T-helper 2 cell treated with Interferon-gamma antibody and Interleukin-4, amounts not matched to agents 5 μg/mL and 100 μg/mL, for 36 hours (primary cell): ENCODE data around the gene TEX54.

ENCODE experiments used
- DNase-seq: peaks from one replicate; pipeline ENCODE4 v3.0.0; 2021; ENCODE audit warnings: low spot score
- H3K27ac Mint-ChIP-seq: one replicate; pipeline ENCODE4 v1.8.0; 2021; ENCODE audit warnings: mild to moderate bottlenecking, mixed read lengths
- H3K27me3 Mint-ChIP-seq: one replicate; pipeline ENCODE4 v1.8.0; 2021; ENCODE audit warnings: low read depth, mixed read lengths
- H3K36me3 Mint-ChIP-seq: one replicate; pipeline ENCODE4 v1.8.0; 2021; ENCODE audit warnings: low read depth, mixed read lengths
- H3K4me1 Mint-ChIP-seq: one replicate; pipeline ENCODE4 v1.8.0; 2021; ENCODE audit warnings: low read depth, mixed read lengths
- H3K4me3 Mint-ChIP-seq: one replicate; pipeline ENCODE4 v1.8.0; 2022; ENCODE audit warnings: mild to moderate bottlenecking, moderate library complexity, mixed read lengths
- H3K9me3 Mint-ChIP-seq: one replicate; pipeline ENCODE4 v1.8.0; 2021; ENCODE audit warnings: mixed read lengths

TEX54 gene

DNA sequence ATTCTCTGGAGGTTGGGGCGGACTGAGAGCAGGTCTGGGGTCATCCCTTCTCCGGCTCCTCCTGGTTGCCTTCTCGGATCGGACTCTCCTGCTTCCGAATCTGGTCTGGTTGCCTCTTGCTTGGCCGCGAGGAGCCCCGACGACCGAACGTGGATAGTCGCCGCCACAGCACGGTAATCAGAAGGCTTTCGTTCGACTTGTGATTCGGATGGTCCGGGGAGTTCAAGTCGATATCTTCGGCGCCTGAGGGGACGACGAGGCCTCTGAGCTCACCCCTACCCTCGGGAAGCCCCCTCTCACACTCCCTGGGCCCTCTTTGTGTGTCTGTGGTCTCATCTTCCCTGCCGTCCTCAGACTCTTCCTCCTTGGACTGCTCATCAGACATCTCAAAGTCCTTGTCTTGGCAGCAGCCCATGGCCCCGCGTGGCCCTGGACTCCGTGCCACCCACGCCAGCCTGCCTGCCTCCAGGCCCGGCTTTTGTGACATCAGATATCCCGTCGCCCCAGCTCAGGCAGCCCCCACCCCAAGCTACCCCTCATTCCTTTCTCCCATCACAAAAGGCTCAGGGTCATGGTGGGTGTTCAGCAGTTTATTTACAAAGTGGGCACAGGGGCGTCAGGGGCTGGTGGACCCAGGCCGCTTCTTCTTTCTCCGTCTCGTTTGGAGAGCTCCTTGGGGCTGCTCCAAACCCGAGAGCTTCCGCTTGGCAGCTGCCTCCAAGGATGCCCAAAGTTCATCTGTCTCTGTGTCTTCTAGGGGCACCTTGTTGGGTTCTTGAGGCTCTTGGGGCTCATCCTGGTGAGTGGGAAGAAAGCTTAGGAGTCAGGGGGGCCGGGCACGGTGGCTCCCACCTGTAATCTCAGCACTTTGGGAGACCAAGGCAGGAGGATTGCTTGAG is at the start of gene TEX54:
TEX54 (minus strand) TSS at position 506 of the 899 bp plus-strand sequence.
- Mint-ChIP-seq H3K4me1 (peaks cover 23% of the 10 kb centered on the region), H3K9me3 (no peaks in the 10 kb centered on the region), H3K36me3 (peaks cover 34% of the 10 kb centered on the region), H3K27ac (peak within 1 kb of the TSS; percentile 99), H3K4me3 (peak within 1 kb of the TSS; percentile 91), H3K27me3 (no peaks in the 10 kb centered on the region)
- DNase-seq = no peak

DNA sequence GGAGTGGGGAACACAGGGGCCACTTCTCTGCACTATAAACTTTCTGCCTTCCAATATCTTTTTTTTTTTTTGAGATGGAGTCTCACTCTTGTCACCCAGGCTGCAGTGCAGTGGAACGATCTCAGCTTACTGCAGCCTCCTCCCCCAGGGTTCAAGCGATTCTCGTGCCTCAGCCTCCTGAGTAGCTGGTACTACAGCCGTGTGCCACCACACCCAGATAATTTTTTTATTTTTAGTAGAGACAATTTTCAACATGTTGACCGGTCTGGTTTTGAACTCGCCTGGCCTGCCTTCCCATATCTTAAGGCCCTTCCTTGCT is 49.7 kb upstream of the TEX54 start:
- H3K36me3 Mint-ChIP-seq = peaks cover 59% of the 10 kb centered on the region
- no peaks in the 10 kb centered on the region for H3K27me3 Mint-ChIP-seq
- H3K9me3 Mint-ChIP-seq = no peaks in the 10 kb centered on the region
- H3K4me1 Mint-ChIP-seq = peaks cover 53% of the 10 kb centered on the region
- no peak for DNase-seq
- H3K27ac Mint-ChIP-seq = peak overlapping the region; percentile 100
- peak overlapping the region; percentile 95 for H3K4me3 Mint-ChIP-seq

DNA sequence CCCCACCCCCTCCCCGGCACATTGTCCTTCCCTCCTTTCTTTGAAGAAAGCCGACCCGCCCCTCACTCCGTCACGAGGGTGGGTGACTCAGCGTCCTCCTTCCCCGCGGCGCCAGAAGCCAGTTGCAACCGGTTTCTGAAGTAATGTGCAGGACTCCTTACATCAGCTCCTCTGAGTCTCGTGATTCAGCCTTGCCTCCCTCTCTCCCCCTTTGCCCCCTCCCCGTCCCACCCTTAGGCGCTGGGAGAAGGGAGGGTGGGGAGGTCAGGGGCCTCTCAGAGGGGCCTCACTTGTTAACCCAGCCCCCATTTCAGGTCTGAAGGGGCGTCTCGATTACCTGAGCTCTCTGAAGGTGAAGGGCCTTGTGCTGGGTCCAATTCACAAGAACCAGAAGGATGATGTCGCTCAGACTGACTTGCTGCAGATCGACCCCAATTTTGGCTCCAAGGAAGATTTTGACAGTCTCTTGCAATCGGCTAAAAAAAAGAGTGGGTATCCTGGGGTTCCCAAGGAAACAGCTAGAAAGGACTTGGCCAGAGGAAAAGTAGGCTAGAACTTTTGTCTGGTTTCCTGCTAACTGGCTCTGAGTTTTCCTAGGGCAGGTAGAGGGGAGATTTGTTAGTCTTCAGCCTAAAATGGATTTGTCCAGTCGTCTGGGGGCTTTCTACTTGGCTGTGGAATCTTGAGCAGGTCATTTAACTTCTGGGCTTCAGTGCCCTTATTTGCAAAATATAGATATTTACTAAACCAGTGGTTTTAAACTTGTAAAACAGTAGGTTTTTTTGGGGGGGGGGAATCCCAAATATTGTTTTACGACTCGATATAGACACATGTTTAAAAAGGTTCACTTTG is 49.2 kb upstream of the TEX54 start:
- Mint-ChIP-seq H3K4me1 (peaks cover 50% of the 10 kb centered on the region), H3K27ac (peak overlapping the region; percentile 100), H3K36me3 (peaks cover 58% of the 10 kb centered on the region), H3K9me3 (no peaks in the 10 kb centered on the region), H3K27me3 (no peaks in the 10 kb centered on the region), H3K4me3 (peak overlapping the region; percentile 95)
- peak; percentile 93 for DNase-seq

DNA sequence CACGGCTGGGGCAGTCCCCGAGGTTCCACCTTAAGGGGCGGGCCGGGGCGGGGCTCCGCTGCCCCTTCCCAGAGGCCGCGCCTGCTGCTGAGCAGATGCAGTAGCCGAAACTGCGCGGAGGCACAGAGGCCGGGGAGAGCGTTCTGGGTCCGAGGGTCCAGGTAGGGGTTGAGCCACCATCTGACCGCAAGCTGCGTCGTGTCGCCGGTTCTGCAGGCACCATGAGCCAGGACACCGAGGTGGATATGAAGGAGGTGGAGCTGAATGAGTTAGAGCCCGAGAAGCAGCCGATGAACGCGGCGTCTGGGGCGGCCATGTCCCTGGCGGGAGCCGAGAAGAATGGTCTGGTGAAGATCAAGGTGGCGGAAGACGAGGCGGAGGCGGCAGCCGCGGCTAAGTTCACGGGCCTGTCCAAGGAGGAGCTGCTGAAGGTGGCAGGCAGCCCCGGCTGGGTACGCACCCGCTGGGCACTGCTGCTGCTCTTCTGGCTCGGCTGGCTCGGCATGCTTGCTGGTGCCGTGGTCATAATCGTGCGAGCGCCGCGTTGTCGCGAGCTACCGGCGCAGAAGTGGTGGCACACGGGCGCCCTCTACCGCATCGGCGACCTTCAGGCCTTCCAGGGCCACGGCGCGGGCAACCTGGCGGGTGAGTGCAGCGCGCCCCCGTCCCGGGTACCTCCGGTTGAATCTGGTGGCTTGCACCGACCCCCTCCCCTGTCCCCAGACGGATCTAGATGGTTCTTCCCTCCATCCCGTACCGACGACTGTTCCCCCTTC is 48.4 kb upstream of the TEX54 start, which contains the start of gene SLC3A2:
SLC3A2 (plus strand) TSS at position 94 of the 776 bp plus-strand sequence; CDS start at position 222, 128 bp downstream.
- DNase-seq = peak; percentile 88
- Mint-ChIP-seq H3K4me3 (peak within 1 kb of the TSS; percentile 95), H3K27ac (peak within 1 kb of the TSS; percentile 100), H3K36me3 (peaks cover 52% of the 10 kb centered on the region), H3K27me3 (no peaks in the 10 kb centered on the region), H3K9me3 (no peaks in the 10 kb centered on the region), H3K4me1 (peaks cover 49% of the 10 kb centered on the region)

DNA sequence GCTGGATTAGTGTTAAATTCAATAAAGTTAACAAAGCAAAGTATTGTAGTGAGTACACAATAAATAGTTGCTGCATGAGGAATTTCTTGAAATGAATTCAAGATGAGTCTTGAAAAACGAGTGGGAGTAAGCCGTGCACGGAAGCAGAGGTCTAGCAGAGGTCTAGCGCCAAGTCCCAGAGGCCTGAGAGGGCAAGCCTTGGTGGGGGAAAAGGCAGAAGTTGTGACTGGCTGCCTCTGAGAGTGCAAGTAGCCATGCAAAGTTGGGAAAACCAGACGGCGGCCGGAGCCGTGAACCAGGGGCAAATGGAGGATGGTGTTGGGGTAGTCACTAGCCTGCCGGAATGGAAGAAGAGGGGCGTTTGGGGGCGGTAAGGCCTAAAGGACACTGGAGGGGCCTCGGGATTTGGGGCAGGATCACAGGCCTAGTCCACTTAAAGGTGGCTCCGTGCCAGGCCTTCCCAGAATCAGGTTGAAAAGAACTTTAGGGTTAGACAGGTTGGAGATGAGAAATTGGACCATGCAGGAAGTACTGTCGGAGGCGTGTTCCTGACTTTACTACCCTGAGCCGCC is 47.7 kb upstream of the TEX54 start:
- Mint-ChIP-seq H3K4me3 (peak overlapping the region; percentile 95), H3K27me3 (no peaks in the 10 kb centered on the region), H3K4me1 (peaks cover 44% of the 10 kb centered on the region), H3K27ac (peak overlapping the region; percentile 100), H3K9me3 (no peaks in the 10 kb centered on the region), H3K36me3 (peaks cover 45% of the 10 kb centered on the region)
- DNase-seq = peak; percentile 63

DNA sequence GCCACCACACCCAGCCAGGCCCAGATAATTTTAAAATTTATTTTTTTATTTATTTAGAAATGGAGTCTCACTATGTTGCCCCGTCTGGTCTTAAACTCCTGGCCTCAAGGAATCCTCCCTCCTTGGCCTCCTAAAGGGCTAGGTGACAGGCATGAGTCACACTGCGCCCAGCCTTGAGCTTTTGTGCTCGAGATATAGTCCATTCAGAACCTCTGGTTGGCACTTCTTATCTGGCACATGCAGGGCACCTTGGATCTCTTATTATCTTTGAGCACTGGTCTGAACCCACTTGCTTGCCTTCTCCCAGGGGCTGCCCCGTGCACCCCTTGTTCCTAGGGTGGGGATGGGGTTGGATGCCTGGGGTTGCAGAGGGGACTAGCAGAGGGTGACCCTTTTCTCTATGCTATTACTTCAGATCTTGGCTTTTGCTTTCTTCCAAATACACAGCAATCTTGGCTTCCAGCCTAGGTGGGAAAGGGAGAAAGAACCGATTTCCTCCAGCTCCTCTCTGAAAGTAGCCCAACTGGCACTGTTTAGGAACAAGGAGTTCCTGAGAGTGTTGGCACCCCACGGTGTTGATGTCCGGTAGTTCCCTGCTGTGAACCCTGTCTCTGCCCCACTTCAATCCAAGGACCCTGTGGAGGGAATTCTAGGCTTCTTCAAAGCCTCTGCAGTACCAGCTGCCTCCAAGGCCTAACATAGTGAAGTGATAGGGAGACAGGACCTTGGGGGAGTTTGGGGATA is 46.8 kb upstream of the TEX54 start:
- peak overlapping the region; percentile 68 for H3K27ac Mint-ChIP-seq
- DNase-seq = no peak
- H3K9me3 Mint-ChIP-seq = no peaks in the 10 kb centered on the region
- H3K36me3 Mint-ChIP-seq = peaks cover 38% of the 10 kb centered on the region
- H3K4me3 Mint-ChIP-seq = peak overlapping the region; percentile 95
- peaks cover 40% of the 10 kb centered on the region for H3K4me1 Mint-ChIP-seq
- H3K27me3 Mint-ChIP-seq = no peaks in the 10 kb centered on the region

DNA sequence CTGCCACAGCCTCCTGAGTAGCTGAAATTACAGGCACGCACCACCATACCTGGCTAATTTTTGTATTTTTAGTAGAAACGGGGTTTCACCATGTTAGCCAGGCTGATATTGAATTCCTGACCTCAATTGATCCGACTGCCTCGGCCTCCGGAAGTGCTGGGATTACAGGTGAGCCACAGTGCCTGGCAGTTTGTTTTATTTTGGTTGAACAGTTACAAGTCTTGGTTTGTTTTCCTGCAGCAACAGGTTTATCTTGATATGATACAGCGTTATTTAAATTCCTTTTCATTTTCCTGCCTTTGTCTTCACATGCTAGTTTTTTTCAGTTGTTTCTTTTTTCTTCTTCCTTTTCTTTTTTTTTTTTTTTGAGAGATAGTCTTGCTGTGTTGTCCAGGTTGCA is 44.1 kb upstream of the TEX54 start:
- Mint-ChIP-seq H3K27ac (no peak overlapping the region), H3K4me1 (peaks cover 16% of the 10 kb centered on the region), H3K9me3 (no peaks in the 10 kb centered on the region), H3K4me3 (no peak overlapping the region), H3K36me3 (peaks cover 14% of the 10 kb centered on the region), H3K27me3 (no peaks in the 10 kb centered on the region)
- no peak for DNase-seq

DNA sequence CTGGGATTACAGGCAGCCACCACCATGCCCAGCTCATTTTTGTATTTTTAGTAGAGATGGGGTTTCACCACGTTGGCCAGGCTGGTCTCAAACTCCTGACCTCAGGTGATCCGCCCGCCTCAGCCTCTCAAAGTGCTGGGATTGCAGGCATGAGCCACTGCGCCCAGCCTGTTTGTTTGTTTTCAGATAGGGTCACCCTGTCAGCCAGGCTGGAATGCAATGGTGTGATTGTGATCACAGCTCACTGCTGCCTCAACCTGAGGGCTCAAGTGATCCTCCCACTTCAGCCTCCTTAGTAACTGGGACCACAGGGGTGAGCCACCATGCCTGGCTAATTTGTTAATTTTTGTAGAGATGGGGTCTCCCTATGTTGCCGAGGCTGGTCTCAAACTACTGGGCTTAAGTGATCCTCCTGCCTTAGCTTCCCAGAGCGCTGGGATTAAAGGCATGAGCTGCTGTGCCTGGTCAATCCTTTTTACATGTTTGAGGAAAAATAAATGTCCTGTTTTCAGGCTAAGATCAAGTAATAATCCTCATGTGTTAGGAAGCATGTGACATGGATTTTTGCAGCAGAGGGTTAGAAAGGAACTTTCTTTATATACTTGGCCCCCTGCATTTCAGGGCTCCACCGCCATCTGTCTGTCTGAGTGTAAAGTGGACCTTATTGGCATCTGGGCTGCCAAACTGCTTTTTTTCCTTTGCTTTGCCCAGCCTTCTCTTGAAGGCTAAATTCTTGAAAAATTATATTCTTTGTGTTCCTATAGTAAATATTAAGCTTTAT is 43.2 kb upstream of the TEX54 start:
- Mint-ChIP-seq H3K9me3 (no peaks in the 10 kb centered on the region), H3K27ac (no peak overlapping the region), H3K4me3 (no peak overlapping the region), H3K36me3 (peaks cover 12% of the 10 kb centered on the region), H3K4me1 (peaks cover 14% of the 10 kb centered on the region), H3K27me3 (no peaks in the 10 kb centered on the region)
- DNase-seq = no peak

DNA sequence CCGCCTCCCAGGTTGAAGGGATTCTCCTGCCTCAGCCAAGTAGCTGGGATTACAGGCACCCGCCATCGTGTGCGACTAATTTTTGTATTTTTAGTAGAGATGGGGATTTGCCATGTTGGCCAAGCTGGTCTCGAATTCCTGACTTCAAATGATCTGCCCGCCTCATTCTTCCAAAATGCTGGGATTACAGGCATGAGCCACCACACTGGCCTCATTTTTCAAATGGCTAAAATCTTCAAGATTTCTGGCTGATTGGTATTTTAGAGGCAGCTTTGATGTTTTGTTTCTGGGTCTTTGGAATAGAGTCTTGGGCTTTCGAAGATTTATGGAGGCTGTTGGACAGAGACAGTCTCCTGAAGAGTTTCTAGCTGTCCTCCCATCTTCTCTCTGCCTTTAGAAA is 42.2 kb upstream of the TEX54 start:
- Mint-ChIP-seq H3K36me3 (peaks cover 10% of the 10 kb centered on the region), H3K4me3 (no peak overlapping the region), H3K27ac (no peak overlapping the region), H3K4me1 (peaks cover 7% of the 10 kb centered on the region), H3K27me3 (no peaks in the 10 kb centered on the region), H3K9me3 (no peaks in the 10 kb centered on the region)
- DNase-seq = no peak

DNA sequence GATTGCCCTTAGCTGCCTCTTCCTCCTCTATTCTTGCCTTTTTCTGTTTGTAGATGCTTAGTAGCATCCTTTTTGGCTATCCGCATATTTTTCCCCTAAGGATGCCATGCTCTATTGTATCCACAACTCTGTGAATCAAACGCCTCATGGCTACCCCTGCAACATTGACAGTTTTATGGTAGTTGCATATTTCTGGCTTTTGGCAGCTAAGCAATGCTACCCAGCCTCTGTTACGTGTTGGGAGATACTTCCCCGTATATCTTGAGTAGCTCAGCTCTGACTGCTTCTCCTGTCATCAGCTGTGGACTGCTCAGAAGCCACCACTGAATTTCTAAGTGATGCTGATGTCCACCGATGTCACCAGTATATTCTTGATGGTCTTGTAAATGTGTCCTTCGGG is 33.0 kb upstream of the TEX54 start:
- Mint-ChIP-seq H3K4me3 (no peak overlapping the region), H3K27ac (peak overlapping the region; percentile 17), H3K4me1 (peaks cover 27% of the 10 kb centered on the region), H3K36me3 (peaks cover under 1% of the 10 kb centered on the region), H3K9me3 (no peaks in the 10 kb centered on the region), H3K27me3 (no peaks in the 10 kb centered on the region)
- DNase-seq = no peak

DNA sequence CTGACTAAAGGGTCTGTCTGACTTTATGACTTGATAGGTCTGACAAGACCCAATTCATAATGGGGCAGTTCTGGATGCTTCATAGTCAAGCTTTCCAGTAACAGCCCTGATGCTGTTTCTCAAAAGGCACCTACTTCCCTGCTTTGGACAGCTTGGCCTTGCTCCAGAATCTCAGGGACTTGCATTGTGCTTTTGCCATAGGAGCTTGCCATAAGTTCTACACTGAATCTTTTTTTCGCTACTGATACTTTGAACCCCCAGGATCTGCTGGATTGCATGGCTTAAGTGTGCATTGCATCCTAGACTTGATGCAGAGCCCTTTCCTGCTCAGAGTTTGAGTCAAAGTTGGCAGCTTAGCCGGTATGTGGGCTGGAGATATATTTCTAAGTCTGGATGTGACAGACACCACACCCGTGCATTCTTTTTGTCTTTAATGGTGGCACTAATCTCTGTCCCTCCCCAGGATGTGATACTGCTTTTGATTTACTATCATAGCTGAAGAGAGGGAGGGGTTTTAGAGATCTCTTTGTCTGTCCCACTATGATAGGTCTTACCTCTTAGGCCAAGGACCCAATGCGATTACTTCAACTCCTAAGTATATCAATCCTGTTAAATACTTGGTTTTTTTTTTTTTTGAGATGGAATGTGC is 31.2 kb upstream of the TEX54 start:
- Mint-ChIP-seq H3K4me1 (peaks cover 40% of the 10 kb centered on the region), H3K36me3 (peaks cover 6% of the 10 kb centered on the region), H3K27me3 (no peaks in the 10 kb centered on the region), H3K27ac (no peak overlapping the region), H3K4me3 (no peak overlapping the region), H3K9me3 (no peaks in the 10 kb centered on the region)
- DNase-seq = no peak
